RWPE2 (cell line): ENCODE results near the gene SNX24.

Experiments
- ATAC-seq: fragments of 200-7000 bp; cut with Tn5 transposase; 3 replicates; pipeline ENCODE4 v1.9.1; 2021; ENCODE audit warnings: low read depth
- DNase-seq: peaks from one replicate; pipeline ENCODE4 v3.0.0-alpha.2; 2020; ENCODE audit warnings: low spot score
- H3K27ac ChIP-seq: fragments of 450-650 bp; 2 replicates; pipeline ENCODE4 v1.5.1; 2017; ENCODE audit warnings: mild to moderate bottlenecking; ENCODE audit not compliant: poor library complexity, severe bottlenecking
- H3K27me3 ChIP-seq: fragments of 250-450 bp; sonication (Bioruptor Pico); 2 replicates; pipeline ENCODE4 v1.5.1; 2021; ENCODE audit warnings: mild to moderate bottlenecking, moderate library complexity; ENCODE audit not compliant: insufficient read depth, poor library complexity, severe bottlenecking
- H3K36me3 ChIP-seq: fragments of 250-450 bp; sonication (Bioruptor Pico); 2 replicates; pipeline ENCODE4 v1.5.1; 2020; ENCODE audit warnings: low read depth, mild to moderate bottlenecking, moderate library complexity
- H3K4me1 ChIP-seq: fragments of 250-450 bp; sonication (Bioruptor Pico); 2 replicates; pipeline ENCODE4 v1.5.1; 2021; ENCODE audit warnings: mild to moderate bottlenecking, moderate library complexity; ENCODE audit not compliant: insufficient read depth, poor library complexity, severe bottlenecking
- H3K4me3 ChIP-seq: fragments of 250-450 bp; sonication (Bioruptor Pico); 2 replicates; pipeline ENCODE4 v1.5.1; 2021; ENCODE audit warnings: mild to moderate bottlenecking, moderate library complexity; ENCODE audit not compliant: severe bottlenecking
- H3K9me3 ChIP-seq: fragments of 250-450 bp; sonication (Bioruptor Pico); 2 replicates; pipeline ENCODE4 v1.5.1; 2021; ENCODE audit warnings: mild to moderate bottlenecking, moderate library complexity; ENCODE audit not compliant: severe bottlenecking
- TF ChIP-seq, protein P1 (sequence below): fragments of 450-650 bp; IDR thresholded peaks from one replicate; pipeline ENCODE4 v1.5.1; 2017; ENCODE audit warnings: mild to moderate bottlenecking, moderate library complexity; ENCODE audit not compliant: poor library complexity, severe bottlenecking

Gene SNX24

DNA sequence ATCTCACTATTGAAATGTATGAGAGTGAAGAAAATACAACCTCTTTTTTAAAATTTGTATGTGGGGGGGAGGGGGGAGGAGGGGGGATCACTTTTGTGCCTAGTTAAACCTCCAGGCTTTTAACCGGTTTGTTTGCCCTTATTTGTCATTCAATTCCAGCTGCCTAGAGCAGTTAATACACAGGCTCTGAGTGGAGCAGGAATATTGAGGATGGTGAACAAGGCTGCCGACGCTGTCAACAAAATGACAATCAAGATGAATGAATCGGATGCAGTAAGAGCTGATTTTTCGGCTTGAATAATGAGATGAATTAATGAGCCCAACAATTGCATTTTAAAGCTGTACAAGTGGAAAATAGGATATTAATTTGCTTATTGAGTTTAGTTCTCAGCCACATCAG lies 28.7 kb upstream of the SNX24 start:
- DNase-seq: no peak
- ATAC-seq: no peak
- H3K4me3 ChIP-seq: no peak overlapping the region
- H3K4me1 ChIP-seq: no peaks in the 10 kb centered on the region
- TF ChIP-seq, protein P1, sequence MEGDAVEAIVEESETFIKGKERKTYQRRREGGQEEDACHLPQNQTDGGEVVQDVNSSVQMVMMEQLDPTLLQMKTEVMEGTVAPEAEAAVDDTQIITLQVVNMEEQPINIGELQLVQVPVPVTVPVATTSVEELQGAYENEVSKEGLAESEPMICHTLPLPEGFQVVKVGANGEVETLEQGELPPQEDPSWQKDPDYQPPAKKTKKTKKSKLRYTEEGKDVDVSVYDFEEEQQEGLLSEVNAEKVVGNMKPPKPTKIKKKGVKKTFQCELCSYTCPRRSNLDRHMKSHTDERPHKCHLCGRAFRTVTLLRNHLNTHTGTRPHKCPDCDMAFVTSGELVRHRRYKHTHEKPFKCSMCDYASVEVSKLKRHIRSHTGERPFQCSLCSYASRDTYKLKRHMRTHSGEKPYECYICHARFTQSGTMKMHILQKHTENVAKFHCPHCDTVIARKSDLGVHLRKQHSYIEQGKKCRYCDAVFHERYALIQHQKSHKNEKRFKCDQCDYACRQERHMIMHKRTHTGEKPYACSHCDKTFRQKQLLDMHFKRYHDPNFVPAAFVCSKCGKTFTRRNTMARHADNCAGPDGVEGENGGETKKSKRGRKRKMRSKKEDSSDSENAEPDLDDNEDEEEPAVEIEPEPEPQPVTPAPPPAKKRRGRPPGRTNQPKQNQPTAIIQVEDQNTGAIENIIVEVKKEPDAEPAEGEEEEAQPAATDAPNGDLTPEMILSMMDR: no peak
- H3K36me3 ChIP-seq: peaks cover 51% of the 10 kb centered on the region
- H3K27ac ChIP-seq: no peak overlapping the region
- no peaks in the 10 kb centered on the region for H3K9me3 ChIP-seq
- H3K27me3 ChIP-seq: no peaks in the 10 kb centered on the region

DNA sequence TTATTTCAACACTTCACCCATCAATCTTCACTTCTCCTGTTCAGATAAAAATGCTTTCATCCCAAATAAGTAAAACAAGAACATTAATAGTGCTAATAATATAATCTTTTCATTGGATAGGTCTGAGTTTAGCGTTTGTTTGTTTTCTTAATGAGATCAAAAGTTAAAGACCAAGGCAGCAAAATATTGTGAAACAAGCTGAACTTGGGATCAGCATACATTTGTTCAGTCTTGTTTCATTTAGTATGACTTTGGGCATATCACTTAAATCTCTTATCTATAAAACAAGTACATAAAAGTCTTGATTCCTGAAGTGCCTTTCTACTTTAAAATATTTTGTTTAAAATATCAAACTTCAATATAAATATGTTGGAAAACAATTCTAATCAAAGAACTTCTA lies 13.4 kb upstream of the SNX24 start:
- no peak overlapping the region for H3K27ac ChIP-seq
- DNase-seq (no peak), ATAC-seq (no peak)
- no peaks in the 10 kb centered on the region for H3K9me3 ChIP-seq
- TF ChIP-seq, protein P1: no peak
- peaks cover 34% of the 10 kb centered on the region for H3K36me3 ChIP-seq
- no peaks in the 10 kb centered on the region for H3K4me1 ChIP-seq
- no peak overlapping the region for H3K4me3 ChIP-seq
- H3K27me3 ChIP-seq: no peaks in the 10 kb centered on the region

DNA sequence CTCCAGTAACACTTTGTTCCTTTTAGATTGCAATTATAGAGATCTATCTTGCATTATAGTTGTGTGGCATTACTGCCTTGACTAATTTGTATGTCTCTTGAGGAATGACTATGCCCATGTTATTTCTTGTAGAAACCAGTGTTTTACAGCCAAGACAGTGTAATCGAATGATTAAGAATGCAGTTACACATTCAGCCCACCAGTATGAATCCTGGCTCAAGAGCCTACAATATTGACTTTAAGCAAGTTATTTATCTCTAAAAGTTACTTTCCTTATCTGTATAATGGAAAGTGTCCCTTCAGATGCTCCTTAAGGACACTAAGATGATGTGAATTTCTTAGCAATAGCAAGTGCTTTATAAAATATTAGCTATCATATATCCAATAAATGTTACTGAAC lies 9.7 kb upstream of the SNX24 start:
- Histone ChIP-seq H3K27me3 (no peaks in the 10 kb centered on the region), H3K4me1 (no peaks in the 10 kb centered on the region), H3K4me3 (no peak overlapping the region), H3K36me3 (no peaks in the 10 kb centered on the region), H3K9me3 (no peaks in the 10 kb centered on the region), H3K27ac (no peak overlapping the region)
- ATAC-seq (peak; percentile 42; the same call in 1 of the 3 replicates), DNase-seq (no peak)
- TF ChIP-seq, protein P1: no peak

DNA sequence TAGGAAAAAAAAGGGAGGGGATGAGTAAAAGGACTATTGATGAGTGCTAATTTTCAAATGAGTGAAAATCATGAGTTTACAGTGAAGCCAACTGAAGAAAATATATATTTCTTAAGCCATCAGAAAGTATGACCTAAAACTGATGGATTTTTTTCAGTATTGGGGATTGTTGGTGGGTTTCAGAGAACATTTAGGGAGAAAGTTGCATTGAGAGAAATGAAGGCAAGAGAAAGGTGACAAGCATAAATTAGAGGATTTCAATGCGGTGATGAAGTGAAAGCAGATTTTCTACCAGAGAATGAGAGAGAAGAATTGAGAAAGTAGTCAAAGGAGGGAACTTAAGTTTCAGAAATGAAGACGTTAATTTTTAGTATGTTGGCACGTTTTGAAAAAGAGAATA lies 8.5 kb upstream of the SNX24 start:
- no peak overlapping the region for H3K27ac ChIP-seq
- H3K36me3 ChIP-seq: no peaks in the 10 kb centered on the region
- no peaks in the 10 kb centered on the region for H3K27me3 ChIP-seq
- ATAC-seq (no peak), DNase-seq (no peak)
- H3K4me1 ChIP-seq: no peaks in the 10 kb centered on the region
- TF ChIP-seq, protein P1: no peak
- H3K4me3 ChIP-seq: no peak overlapping the region
- H3K9me3 ChIP-seq: no peaks in the 10 kb centered on the region

DNA sequence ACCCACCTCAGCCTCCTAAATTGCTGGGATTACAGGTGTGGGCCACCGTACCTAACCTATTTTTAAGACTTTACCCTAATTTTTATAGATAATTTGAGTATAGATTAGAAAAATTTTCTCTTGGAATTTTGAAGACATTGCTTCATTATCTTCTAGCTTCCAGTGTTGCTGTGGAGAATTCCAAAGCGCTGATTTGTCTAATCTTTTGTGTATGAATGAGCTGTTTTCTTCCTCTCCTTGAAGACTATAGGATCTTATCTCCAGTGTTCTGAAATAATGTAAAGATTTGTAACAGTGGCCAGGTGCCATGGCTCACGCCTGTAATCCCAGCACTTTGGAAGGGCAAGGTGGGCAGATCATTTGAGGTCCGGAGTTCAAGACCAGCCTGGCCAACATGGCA lies 5.7 kb upstream of the SNX24 start:
- Histone ChIP-seq H3K36me3 (no peaks in the 10 kb centered on the region), H3K4me3 (no peak overlapping the region), H3K27me3 (no peaks in the 10 kb centered on the region), H3K27ac (no peak overlapping the region), H3K9me3 (no peaks in the 10 kb centered on the region), H3K4me1 (peaks cover 3% of the 10 kb centered on the region)
- ATAC-seq (no peak), DNase-seq (no peak)
- TF ChIP-seq, protein P1: no peak
